ENCODE data around the gene DUSP21.
"Not testable (repeated sequence)": the region's sequence is repeated elsewhere in the genome, so short reads cannot be mapped to it uniquely, and the experiment has no call there.

DUSP21 gene

DNA sequence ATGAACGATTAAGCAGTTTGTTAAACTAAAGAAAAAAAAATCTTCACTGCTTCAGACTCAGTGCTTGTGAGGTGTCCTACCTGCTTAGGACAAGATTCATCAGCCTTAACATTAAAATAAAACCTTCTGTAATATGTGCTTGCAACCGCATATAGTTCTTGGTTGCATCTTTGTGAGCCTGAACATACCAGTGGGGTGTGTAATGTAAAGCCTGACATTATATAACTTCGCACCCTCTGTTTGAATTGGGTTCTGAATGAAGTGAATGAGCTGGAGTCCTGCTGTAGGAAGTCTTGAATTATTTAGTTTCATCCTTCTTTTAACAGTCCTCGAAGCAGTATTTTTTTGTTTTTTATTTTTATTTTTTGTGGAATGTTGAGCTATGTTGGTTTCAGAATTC is 32.3 kb downstream of the DUSP21 start:
- DNase-seq (ENCODE audit: low read depth in 2 of 2) = no peak

DNA sequence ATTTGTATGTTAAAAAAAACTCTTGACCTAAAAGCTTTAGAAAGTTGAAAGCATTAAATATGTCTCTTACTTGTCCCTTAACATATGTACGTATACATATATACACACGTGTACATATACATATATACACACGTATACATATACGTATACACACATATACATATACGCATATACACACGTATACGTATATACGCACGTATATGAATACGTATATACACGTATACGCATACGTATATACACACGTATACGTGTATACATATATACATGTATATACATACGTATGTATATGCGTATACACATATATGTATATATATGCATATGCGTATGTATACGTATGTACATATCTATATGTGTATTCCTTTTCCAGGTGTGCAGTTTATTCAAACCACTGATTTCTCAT is 32.9 kb downstream of the DUSP21 start:
- DNase-seq (ENCODE audit: low read depth in 2 of 2) = no peak

GRCh38 chrX:44878780-44879179 is 35.0 kb downstream of the DUSP21 start:
- no peak for DNase-seq (ENCODE audit: low read depth in 2 of 2)

GRCh38 chrX:44881549-44881948 is 37.7 kb downstream of the DUSP21 start:
- DNase-seq (ENCODE audit: low read depth in 2 of 2) = no peak

- no peak for DNase-seq (ENCODE audit: low read depth in 2 of 2)
These were observed 38.8 kb downstream of the DUSP21 start for GRCh38 chrX:44882635-44883034.

DNA sequence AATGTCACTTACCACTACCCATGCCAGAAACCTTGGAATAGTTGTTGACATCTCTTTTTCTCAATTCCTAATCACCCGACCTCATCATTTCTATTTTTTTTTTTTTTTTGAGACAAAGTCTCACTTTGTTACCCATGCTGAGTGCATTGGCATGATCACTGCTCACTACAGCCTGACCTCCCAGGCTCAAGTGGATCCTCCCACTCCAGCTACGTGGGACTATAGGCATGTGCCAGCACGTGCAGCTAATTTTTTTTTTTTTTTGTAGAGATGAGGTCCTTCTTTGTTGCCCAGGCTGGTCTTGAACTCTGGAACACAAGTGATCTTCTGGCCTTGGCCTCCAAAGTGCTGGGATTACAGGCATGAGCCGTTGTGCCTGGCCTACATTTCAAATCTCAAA is 41.1 kb downstream of the DUSP21 start:
- no peak for DNase-seq (ENCODE audit: low read depth in 2 of 2)

- DNase-seq (ENCODE audit: low read depth in 2 of 2) = no peak
These were observed 46.0 kb downstream of the DUSP21 start for GRCh38 chrX:44889824-44890223.

GRCh38 chrX:44890247-44890646 is 46.4 kb downstream of the DUSP21 start:
- DNase-seq (ENCODE audit: low read depth in 2 of 2) = no peak

DNA sequence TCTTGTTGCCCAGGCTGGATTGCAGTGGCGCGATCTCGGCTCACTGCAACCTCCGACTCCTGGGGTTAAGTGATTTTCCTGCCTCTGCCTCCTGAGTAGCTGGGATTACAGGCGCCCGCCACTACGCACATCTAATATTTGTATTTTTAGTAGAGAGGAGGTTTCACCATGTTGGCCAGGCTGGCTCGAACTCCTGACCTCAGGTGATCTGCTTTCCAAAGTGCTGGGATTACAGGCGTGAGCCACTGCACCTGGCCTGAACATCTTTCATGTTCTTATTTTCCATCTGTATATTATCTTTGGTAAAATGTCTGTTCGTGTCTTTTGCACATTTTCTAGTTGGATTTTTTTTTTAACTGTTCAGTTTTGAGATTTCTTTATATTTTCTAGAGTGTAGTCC is 46.9 kb downstream of the DUSP21 start:
- DNase-seq (ENCODE audit: low read depth in 2 of 2) = not testable (repeated sequence)

- DNase-seq (ENCODE audit: low read depth in 2 of 2) = no peak
These were observed 47.8 kb downstream of the DUSP21 start for GRCh38 chrX:44891642-44892041.
